HepG2 (cell line): ENCODE results near the gene FAM222B. TPM values are rescaled to one million over a fixed set of nuclear protein-coding genes. Genes with fewer than 3 reads are reported as not detected.

Experiments
- DNMT1 ChIP-seq: sonication (generic); formaldehyde crosslinking; IDR thresholded peaks from 2 replicates; pipeline ENCODE4 v1.5.1; 2020; ENCODE audit warnings: mild to moderate bottlenecking, missing genetic modification reagents
- KDM6A ChIP-seq: IDR thresholded peaks from 2 replicates; pipeline ENCODE4 v1.6.1; 2016; ENCODE audit warnings: low read depth
- MATR3 ChIP-seq: sonication (generic); formaldehyde crosslinking; IDR thresholded peaks from 2 replicates; pipeline ENCODE4 v1.4.0; 2020; ENCODE audit warnings: missing genetic modification reagents
- MYC ChIP-seq: sonication (generic); formaldehyde crosslinking; IDR thresholded peaks from 2 replicates; pipeline ENCODE4 v1.9.0; 2021; ENCODE audit warnings: missing genetic modification reagents, borderline replicate concordance
- PLRG1 ChIP-seq: fragments of 450-650 bp; conservative IDR thresholded peaks from 2 replicates; pipeline ENCODE4 v1.6.1; 2016
- SALL1 ChIP-seq: sonication (generic); formaldehyde crosslinking; IDR thresholded peaks from 2 replicates; pipeline ENCODE4 v1.8.0; 2022; ENCODE audit warnings: mild to moderate bottlenecking, missing genetic modification reagents
- SRSF1 ChIP-seq: fragments of 200-400 bp; formaldehyde crosslinking; optimal IDR thresholded peaks from 2 replicates; pipeline ENCODE3; 2017; ENCODE audit warnings: mild to moderate bottlenecking, low read depth, low read length, moderate library complexity
- ZNF333 ChIP-seq: sonication (generic); formaldehyde crosslinking; IDR thresholded peaks from 2 replicates; pipeline ENCODE4 v1.4.0; 2020; ENCODE audit warnings: mild to moderate bottlenecking, missing genetic modification reagents, borderline replicate concordance
- ZNF44 ChIP-seq: sonication (generic); formaldehyde crosslinking; IDR thresholded peaks from 2 replicates; pipeline ENCODE4 v1.5.1; 2020; ENCODE audit warnings: mild to moderate bottlenecking, missing genetic modification reagents
- ZNF562 ChIP-seq: sonication (generic); formaldehyde crosslinking; IDR thresholded peaks from 2 replicates; pipeline ENCODE4 v1.8.0; 2022; ENCODE audit warnings: missing genetic modification reagents, borderline replicate concordance
- ZNF577 ChIP-seq: sonication (generic); formaldehyde crosslinking; IDR thresholded peaks from 2 replicates; pipeline ENCODE4 v1.4.0; 2020; ENCODE audit warnings: mild to moderate bottlenecking, low read depth, missing genetic modification reagents, borderline replicate concordance
- ZNF766 ChIP-seq: sonication (generic); formaldehyde crosslinking; IDR thresholded peaks from 2 replicates; pipeline ENCODE4 v1.5.0; 2020; ENCODE audit warnings: missing genetic modification reagents, borderline replicate concordance
- polyA plus RNA-seq, 8 experiments: library from polyadenylated mRNA; depleted of rRNA in 3 of 8; stranded (reverse) in 7 of 8; unstranded in 1 of 8; fragments of >200 nt; fragmentation: Illumina TruSeq in 4 of 8; extraction: Trizol in 4 of 8; gene quantifications; 2 replicates each; pipeline versions ENCODE4 v1.2.1 to v1.2.3, GENCODE V29; 2011 to 2016; ENCODE audit warnings: low read depth in 4 of 8, missing spikeins in 1 of 8, mixed read lengths in 1 of 8; ENCODE audit not compliant: insufficient read depth in 1 of 8
- total RNA-seq, 5 experiments: library from RNA; depleted of rRNA; stranded (reverse); fragments of >200 nt; fragmentation: Illumina TruSeq; extraction: Trizol; gene quantifications; 2 replicates each; pipeline ENCODE4 v1.2.3, GENCODE V29; 2016; ENCODE audit warnings: low read depth in 1 of 5
- TF ChIP-seq, protein P1 (sequence below): sonication (generic); formaldehyde crosslinking; IDR thresholded peaks from 2 replicates; pipeline ENCODE4 v1.5.0; 2020; ENCODE audit warnings: mild to moderate bottlenecking, missing genetic modification reagents, borderline replicate concordance
- TF ChIP-seq, protein P2 (sequence below): IDR thresholded peaks from 2 replicates; pipeline ENCODE4 v1.6.1; 2016; ENCODE audit warnings: missing compliant biosample characterization, missing genetic modification reagents, borderline replicate concordance
- TF ChIP-seq, protein P3 (sequence below): sonication (generic); formaldehyde crosslinking; conservative IDR thresholded peaks from 2 replicates; pipeline ENCODE4 v1.4.0; 2020; ENCODE audit warnings: missing genetic modification reagents
- TF ChIP-seq, protein P4 (sequence below): sonication (generic); formaldehyde crosslinking; IDR thresholded peaks from 2 replicates; pipeline ENCODE4 v1.8.1; 2023; ENCODE audit warnings: missing genetic modification reagents, inconsistent platforms, borderline replicate concordance
- TF ChIP-seq, protein P5 (sequence below): sonication (generic); formaldehyde crosslinking; conservative IDR thresholded peaks from 2 replicates; pipeline ENCODE4 v1.4.0; 2020; ENCODE audit warnings: missing genetic modification reagents
- TF ChIP-seq, protein P6 (sequence below): sonication (generic); formaldehyde crosslinking; IDR thresholded peaks from 2 replicates; pipeline ENCODE4 v1.8.0; 2022; ENCODE audit warnings: missing genetic modification reagents, low read depth, mild to moderate bottlenecking, borderline replicate concordance
- TF ChIP-seq, protein P7 (sequence below): sonication (generic); formaldehyde crosslinking; IDR thresholded peaks from 2 replicates; pipeline ENCODE4 v1.4.0; 2020; ENCODE audit warnings: mild to moderate bottlenecking, missing genetic modification reagents

Gene FAM222B
- total and polyA plus RNA-seq, 2 of the 13 experiments (the other 11 are each of a cell fraction or from before 2014, with no cell fraction given), result 3.5 to 7.3 TPM

DNA sequence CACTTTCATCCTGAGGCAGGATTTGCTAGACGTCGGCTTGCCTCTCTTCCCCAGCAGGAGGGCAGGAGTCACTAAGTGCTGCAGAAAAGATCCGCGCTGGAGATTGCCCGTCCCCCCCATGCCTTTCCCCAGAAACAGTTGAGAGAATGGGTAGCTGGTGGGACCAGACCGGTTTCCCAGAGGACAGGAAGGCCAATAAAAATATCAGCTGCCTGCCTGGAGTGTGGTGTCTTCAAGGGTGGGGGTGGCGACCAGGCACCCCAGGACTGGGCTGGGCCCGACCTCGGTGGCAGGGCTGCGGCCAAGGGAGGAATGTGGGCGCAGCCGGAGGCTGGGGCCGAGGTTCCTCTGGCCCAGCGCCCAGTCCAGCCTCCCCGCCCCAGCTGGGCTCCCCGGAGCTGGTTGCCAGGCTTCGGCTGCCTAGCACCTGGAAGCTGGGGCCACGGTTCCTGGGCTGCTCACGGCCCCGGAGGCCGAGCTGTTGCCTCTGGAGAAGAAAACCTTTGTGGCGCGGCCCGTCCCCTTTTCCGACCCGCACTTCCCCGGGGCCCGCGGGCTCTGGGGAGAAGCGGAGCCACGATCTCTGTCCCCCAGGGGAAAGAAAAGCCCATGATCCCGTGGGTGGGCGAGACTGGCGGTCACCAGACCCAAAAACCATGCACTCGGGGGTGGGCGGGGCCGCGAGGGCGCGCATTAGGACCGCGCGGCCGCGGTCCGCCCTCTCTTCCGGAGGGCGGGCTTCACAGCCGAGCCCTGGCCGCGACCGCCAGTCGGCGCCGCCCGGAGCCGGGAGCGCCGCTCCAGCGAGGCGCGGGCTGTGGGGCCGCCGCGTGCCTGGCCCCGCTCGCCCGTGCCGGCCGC lies 99.1 kb downstream of the FAM222B start, which contains the start of gene TRAF4 (continued):
- TF ChIP-seq, protein P1, sequence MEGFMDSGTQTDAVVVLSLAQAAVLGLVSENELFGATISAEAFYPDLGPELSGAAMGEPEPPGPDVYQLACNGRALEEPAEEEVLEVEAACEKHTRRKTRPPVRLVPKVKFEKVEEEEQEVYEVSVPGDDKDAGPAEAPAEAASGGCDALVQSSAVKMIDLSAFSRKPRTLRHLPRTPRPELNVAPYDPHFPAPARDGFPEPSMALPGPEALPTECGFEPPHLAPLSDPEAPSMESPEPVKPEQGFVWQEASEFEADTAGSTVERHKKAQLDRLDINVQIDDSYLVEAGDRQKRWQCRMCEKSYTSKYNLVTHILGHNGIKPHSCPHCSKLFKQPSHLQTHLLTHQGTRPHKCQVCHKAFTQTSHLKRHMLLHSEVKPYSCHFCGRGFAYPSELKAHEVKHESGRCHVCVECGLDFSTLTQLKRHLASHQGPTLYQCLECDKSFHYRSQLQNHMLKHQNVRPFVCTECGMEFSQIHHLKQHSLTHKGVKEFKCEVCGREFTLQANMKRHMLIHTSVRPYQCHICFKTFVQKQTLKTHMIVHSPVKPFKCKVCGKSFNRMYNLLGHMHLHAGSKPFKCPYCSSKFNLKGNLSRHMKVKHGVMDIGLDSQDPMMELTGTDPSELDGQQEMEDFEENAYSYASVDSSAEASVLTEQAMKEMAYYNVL (CRISPR knock-in tag), result peak; percentile 32; the same call in 1 of the 2 replicates
- TF ChIP-seq KDM6A (CRISPR knock-in tag), result no peak
- TF ChIP-seq, protein P2, sequence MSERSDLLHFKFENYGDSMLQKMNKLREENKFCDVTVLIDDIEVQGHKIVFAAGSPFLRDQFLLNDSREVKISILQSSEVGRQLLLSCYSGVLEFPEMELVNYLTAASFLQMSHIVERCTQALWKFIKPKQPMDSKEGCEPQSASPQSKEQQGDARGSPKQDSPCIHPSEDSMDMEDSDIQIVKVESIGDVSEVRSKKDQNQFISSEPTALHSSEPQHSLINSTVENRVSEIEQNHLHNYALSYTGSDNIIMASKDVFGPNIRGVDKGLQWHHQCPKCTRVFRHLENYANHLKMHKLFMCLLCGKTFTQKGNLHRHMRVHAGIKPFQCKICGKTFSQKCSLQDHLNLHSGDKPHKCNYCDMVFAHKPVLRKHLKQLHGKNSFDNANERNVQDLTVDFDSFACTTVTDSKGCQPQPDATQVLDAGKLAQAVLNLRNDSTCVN, result 0 out of 2 replicates have a peak, but pooled peaks have one; percentile 40
- TF ChIP-seq ZNF577 (CRISPR knock-in tag), result no peak
- TF ChIP-seq SRSF1, result no peak
- TF ChIP-seq ZNF333 (CRISPR knock-in tag), result 0 out of 2 replicates have a peak, but pooled peaks have one; percentile 14
- TF ChIP-seq, protein P3, sequence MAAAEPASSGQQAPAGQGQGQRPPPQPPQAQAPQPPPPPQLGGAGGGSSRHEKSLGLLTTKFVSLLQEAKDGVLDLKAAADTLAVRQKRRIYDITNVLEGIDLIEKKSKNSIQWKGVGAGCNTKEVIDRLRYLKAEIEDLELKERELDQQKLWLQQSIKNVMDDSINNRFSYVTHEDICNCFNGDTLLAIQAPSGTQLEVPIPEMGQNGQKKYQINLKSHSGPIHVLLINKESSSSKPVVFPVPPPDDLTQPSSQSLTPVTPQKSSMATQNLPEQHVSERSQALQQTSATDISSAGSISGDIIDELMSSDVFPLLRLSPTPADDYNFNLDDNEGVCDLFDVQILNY (CRISPR knock-in tag), result no peak
- TF ChIP-seq ZNF44 (CRISPR knock-in tag), result no peak
- no peak for TF ChIP-seq MATR3
- no peak for TF ChIP-seq PLRG1
- TF ChIP-seq SALL1 (CRISPR knock-in tag), result no peak; the same call in 1 of the 2 replicates
- TF ChIP-seq ZNF562 (CRISPR knock-in tag), result no peak; the same call in 1 of the 2 replicates
- TF ChIP-seq, protein P4, sequence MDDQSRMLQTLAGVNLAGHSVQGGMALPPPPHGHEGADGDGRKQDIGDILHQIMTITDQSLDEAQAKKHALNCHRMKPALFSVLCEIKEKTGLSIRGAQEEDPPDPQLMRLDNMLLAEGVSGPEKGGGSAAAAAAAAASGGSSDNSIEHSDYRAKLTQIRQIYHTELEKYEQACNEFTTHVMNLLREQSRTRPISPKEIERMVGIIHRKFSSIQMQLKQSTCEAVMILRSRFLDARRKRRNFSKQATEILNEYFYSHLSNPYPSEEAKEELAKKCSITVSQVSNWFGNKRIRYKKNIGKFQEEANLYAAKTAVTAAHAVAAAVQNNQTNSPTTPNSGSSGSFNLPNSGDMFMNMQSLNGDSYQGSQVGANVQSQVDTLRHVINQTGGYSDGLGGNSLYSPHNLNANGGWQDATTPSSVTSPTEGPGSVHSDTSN (CRISPR knock-in tag), result no peak
- TF ChIP-seq, protein P5, sequence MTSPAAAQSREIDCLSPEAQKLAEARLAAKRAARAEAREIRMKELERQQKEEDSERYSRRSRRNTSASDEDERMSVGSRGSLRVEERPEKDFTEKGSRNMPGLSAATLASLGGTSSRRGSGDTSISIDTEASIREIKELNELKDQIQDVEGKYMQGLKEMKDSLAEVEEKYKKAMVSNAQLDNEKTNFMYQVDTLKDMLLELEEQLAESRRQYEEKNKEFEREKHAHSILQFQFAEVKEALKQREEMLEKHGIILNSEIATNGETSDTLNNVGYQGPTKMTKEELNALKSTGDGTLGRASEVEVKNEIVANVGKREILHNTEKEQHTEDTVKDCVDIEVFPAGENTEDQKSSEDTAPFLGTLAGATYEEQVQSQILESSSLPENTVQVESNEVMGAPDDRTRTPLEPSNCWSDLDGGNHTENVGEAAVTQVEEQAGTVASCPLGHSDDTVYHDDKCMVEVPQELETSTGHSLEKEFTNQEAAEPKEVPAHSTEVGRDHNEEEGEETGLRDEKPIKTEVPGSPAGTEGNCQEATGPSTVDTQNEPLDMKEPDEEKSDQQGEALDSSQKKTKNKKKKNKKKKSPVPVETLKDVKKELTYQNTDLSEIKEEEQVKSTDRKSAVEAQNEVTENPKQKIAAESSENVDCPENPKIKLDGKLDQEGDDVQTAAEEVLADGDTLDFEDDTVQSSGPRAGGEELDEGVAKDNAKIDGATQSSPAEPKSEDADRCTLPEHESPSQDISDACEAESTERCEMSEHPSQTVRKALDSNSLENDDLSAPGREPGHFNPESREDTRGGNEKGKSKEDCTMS (CRISPR knock-in tag), result no peak
- TF ChIP-seq, protein P6, sequence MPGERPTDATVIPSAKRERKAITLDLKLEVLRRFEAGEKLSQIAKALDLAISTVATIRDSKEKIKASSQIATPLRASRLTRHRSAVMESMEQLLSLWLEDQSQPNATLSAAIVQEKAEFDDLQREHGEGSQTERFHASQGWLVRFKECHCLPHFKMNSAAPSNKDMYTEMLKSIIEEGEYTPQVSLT (CRISPR knock-in tag), result no peak
- no peak for TF ChIP-seq DNMT1
- TF ChIP-seq MYC, result no peak; the same call in 1 of the 2 replicates
- TF ChIP-seq ZNF766, result no peak
- TF ChIP-seq, protein P7, sequence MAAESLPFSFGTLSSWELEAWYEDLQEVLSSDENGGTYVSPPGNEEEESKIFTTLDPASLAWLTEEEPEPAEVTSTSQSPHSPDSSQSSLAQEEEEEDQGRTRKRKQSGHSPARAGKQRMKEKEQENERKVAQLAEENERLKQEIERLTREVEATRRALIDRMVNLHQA (CRISPR knock-in tag), result no peak
